Lower leg skin (tissue), 3 donors: Measurements from ENCODE around the gene CCDC158.

Source experiments
- CTCF ChIP-seq, 3 donors: fragments of 450-650 bp; IDR thresholded peaks; one replicate each; pipeline ENCODE4 v1.5.1; 2016; ENCODE audit warnings: antibody characterized with exemption in 3 of 3, mild to moderate bottlenecking in 3 of 3, moderate library complexity in 2 of 3
- POLR2A ChIP-seq, 2 donors: fragments of 450-650 bp; IDR thresholded peaks; one replicate each; pipeline ENCODE4 v1.6.1; 2016 to 2017; ENCODE audit warnings: antibody characterized with exemption in 2 of 2, mild to moderate bottlenecking in 1 of 2, moderate library complexity in 1 of 2

DNA sequence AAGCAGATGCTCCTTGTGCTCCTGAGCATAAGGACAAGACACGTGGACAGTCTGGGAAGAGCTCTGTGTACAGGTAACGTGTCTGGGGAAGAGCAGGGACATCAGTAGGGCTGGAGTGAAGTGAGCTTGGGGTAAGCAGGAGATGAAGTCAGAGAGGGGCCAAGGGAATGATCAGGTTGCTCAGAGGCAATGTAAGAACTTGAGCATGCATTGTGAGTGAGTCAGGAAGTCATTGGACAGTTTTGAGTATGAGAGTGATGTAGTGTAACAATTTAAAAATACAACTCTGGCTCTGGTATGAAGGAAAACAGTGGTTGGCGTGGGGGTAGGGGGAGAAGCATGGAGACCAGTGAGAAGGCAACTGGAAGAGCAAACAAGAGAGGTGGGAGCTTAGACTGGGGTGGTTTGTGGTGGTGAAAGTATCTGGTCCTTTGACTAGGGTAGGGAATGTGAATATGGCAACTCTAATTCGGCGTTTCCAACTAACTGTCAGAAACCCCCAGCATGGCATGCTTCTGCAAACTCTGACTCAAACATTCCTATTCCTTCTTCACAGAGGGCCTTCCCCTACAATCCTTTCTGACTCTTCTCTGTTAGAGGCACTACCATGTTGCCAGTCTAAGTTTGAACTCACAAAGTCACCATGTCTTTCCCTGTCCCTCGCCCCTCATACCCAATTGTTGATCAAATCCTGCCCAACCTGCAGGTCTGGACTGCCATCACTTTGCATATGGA lies 57.2 kb downstream of the CCDC158 start:
- no peak for TF ChIP-seq CTCF (IDR thresholded peaks at IDR 0.05)
- no peak for TF ChIP-seq POLR2A (IDR thresholded peaks at IDR 0.05)
